Fibroblast of lung (primary cell): ENCODE results near the gene CAMK1D.

ENCODE experiments used
- CTCF ChIP-seq, 2 donors: IDR thresholded peaks in 1 of 2; conservative IDR thresholded peaks in 1 of 2; 1 replicate in 1 of 2; 2 replicates in 1 of 2; pipeline ENCODE4 v1.5.1; 2011 to 2012; ENCODE audit warnings: low read length in 2 of 2, control low read depth in 1 of 2, inconsistent platforms in 1 of 2, low read depth in 1 of 2, mild to moderate bottlenecking in 1 of 2
- EZH2 ChIP-seq: IDR thresholded peaks from 2 replicates; pipeline ENCODE4 v1.5.1; 2012; ENCODE audit warnings: low read length, control low read depth, mild to moderate bottlenecking; ENCODE audit errors: missing control alignments

- TF ChIP-seq CTCF (conservative IDR thresholded peaks at IDR 0.05 in 1 of 2, IDR thresholded peaks at IDR 0.05 in 1 of 2; ENCODE audit: low read depth in 1 of 2, low read length in 2 of 2) (no peak), EZH2 (no peak)
Observed at GRCh38 chr10:12595936-12596576, 246.7 kb downstream of the CAMK1D start.
